GM18907 (cell line): Measurements from ENCODE around the gene ZNF677.
"Not testable (repeated sequence)": the region's sequence is repeated elsewhere in the genome, so short reads cannot be mapped to it uniquely, and the experiment has no call there.

Experiments used
- ATAC-seq: cut with Tn5 transposase; IDR thresholded peaks from one replicate; pipeline ENCODE4 v1.9.1; 2021; ENCODE audit warnings: mild to moderate bottlenecking, moderate library complexity; ENCODE audit not compliant: unreplicated experiment

Gene ZNF677

GRCh38 chr19:53195265-53195903 lies 59.3 kb downstream of the ZNF677 start:
- ATAC-seq = peak; percentile 50

GRCh38 chr19:53193535-53194222 lies 61.0 kb downstream of the ZNF677 start:
- ATAC-seq = no peak

- peak; percentile 65 for ATAC-seq
Observed at GRCh38 chr19:53192771-53193534, 61.7 kb downstream of the ZNF677 start, which contains the start of gene ZNF665. Gene ZNF665 (minus strand): TSS chr19:53193358. CDS start chr19:53182898, 10,460 bp downstream.

GRCh38 chr19:53190253-53190652 lies 64.4 kb downstream of the ZNF677 start:
- ATAC-seq = no peak

- not testable (repeated sequence) for ATAC-seq
Observed at GRCh38 chr19:53189691-53190198, 64.9 kb downstream of the ZNF677 start.
